NCI-H446 (cell line): ENCODE data around the gene NPDC1.
A peak's percentile ranks its signal among the peaks of the same experiment; 100 is the strongest.

Experiments used
- DNase-seq, 2 experiments: peaks; one replicate each; lab custom pipeline; 2025; lab: John Stamatoyannopoulos, UW

The NPDC1 gene

GRCh38 chr9:137025517-137025966 lies 20.4 kb downstream of the NPDC1 start:
- DNase-seq = no peak

DNA sequence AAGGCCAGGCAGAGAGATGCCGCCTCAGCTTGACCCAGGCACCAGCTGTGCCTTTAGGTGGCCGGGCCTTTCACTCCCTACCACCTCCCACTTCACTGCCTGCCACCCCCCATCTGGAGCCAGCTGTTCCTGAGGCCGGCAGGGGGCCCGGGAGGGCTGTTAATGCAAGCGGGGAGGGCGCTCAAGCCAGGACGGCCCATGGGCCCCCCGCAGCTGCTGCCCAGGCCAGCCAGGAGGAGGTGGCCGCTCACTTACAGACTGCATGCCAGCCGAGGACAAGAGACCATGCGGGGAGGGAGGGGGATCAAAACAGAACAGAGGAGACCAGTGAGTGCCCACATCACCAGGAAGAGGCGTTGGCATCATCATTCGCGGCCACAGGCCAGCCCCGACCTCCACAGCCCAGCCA lies 22.4 kb downstream of the NPDC1 start:
- no peak for DNase-seq

DNA sequence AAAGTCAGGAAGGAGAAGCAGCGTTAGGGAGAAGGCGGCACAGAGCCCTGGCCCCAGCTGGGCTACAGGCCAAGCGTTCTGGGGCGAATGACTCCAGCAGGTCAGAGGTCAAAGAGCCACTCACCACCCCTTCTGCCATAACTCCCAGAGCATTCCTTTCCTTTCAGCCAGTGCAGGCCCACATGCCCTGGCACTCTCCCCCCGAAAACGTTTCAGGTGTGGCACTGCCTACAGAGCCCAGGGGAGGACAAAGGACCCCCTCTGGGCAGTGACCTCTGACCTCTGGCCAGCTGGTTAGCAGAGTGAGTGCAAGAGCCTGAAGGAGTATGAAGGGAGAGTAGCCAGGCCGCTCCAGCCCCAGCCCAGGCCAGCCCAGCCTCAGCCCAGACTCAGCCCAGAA lies 22.8 kb downstream of the NPDC1 start:
- DNase-seq = no peak

DNA sequence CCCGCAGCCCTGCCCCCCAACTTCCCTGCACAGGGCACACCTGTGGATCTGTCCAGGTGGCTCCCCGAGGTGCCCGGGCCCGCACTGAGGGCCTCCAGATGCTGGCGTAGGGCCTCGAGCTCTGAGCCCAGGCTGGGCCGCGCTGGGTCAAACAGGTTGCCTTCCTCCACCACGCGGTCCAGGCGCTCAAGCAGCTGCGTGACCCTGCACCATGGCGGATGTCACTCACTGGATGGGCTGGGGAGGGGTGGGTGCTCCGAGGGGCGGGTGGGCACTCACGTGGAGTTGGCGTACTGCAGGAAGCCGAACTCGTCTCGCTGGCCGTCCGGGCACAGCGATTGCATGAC lies 23.3 kb downstream of the NPDC1 start:
- no peak for DNase-seq

DNA sequence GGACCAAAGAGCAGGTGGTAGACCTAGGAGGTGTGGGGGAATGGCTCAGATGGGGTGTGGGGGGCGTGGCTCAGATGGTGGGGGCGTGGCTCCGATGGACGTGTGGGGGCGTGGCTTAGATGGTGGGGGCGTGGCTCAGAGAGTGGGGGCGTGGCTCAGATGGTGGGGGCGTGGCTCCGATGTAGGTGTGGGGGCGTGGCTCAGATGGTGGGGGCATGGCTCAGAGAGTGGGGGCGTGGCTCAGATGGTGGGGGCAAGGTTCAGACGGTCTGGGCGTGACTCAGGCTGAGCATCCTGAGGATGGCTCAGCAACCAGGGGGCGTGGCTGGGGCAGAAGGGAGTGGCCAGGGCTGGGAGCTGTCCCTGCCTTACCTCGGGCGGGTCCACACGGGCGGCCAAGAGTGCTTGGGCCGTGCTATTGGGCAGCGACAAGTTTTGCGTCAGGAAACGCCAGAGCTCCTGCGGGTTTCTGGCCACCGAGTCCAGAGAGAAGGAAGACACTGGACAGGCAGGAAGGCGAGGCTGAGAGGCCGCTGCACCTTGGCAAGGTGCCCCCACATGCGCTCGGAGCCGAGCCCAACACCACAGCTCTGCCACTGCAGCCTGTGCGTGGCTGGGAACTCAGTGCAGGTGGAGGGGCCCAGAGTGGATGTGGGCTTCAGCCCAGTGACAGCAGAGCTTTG lies 23.9 kb downstream of the NPDC1 start:
- DNase-seq = peak in 1 of 2 experiments; percentile 23

GRCh38 chr9:137021568-137021978 lies 24.4 kb downstream of the NPDC1 start:
- no peak for DNase-seq

GRCh38 chr9:137020771-137021567 lies 25.0 kb downstream of the NPDC1 start:
- no peak for DNase-seq

GRCh38 chr9:137019891-137020683 lies 25.9 kb downstream of the NPDC1 start:
- DNase-seq = no peak

DNA sequence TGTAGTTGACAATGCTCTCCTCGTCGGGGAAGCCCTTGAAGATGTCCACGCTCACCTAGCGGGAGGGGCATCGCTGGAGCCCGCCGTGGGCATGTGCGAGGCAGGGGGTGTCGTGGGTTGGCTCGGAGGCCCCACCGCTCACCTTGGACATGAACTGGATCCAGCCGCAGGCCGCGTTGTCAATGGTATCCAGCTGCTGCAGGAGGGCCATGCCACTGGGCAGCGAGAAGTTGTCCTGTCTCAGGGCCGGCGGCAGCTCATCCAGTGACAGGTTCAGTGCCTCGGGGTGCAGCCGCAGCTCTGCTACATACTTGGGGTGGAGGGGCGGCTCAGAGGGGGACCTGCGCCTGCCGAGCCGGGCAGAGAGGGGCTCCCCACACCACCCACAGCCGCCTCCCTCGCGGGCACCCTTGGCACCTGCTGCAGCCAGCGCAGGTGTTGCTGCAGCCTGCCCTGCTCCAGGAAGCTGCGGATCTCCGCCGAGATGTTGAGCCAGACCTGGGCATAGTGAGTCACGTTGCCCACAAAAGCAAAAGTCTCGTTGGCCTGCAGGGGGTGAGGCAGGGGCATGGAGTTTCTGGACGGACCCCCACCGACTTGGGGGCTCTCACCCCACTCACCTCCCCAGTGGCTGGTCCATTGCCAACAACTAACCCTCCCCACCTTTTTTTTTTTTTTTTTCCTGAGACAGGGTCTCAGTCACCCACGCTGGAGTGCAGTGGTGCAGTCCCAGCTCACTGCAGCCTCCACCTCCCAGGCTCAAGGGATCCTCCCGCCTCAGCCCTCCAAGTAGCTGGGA lies 27.0 kb downstream of the NPDC1 start:
- DNase-seq = no peak

DNA sequence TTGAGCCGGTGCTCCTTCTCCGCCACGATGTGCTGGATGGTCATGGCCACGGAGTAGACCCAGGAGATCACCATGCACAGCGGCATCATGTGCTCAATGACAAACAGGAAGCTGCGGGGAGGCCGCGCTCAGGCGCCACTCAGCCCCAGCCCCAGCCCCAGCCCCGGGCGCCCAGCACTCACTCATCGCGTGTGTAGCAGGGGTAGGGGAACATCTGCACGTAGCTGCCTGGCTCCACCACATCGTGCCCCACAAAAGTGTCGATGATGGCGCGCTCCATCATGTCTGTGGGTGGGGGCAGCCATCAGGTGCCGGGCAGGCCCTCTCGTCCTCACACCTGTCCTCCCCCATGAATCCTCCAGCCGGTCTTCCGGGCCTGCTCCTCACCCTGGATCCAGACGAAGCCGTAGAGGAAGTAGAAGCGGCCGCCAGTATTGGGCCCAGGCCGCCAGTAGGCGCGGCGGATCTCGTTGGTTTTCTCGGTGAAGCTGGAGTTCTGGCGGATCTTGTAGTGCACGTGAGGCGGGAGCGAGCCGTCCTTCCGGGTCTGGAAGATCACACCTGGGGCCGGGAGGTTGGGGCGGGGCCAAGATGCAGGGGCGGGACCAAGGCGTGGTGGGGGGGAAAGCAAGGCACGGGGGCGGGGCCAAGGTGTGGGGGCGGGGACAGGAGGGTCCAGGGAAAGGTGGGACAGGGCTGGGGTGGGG lies 28.0 kb downstream of the NPDC1 start:
- DNase-seq = no peak

DNA sequence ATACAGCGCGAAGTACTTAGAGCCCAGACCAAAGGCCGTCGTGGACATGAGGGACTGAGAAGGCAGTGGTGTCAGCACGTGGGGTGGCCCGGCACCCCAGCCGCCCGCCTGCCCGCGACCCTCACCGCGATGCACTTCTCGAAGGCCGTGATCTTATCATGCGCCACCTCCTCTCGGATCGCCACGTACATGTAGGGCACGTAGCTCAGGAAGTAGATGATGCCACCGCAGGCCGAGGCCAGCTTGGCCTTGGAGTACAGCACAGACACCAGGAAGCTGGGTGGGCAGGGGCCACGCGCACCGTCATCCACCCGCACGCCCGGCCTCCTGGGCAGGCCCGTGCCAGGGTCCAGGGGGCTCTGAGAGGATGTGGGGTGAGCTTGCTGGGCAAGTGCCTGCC lies 28.9 kb downstream of the NPDC1 start:
- DNase-seq = no peak

- DNase-seq = no peak
Observed at GRCh38 chr9:137016436-137016835, 29.5 kb downstream of the NPDC1 start.

- DNase-seq = no peak
Observed at GRCh38 chr9:137015976-137016375, 30.0 kb downstream of the NPDC1 start.

DNA sequence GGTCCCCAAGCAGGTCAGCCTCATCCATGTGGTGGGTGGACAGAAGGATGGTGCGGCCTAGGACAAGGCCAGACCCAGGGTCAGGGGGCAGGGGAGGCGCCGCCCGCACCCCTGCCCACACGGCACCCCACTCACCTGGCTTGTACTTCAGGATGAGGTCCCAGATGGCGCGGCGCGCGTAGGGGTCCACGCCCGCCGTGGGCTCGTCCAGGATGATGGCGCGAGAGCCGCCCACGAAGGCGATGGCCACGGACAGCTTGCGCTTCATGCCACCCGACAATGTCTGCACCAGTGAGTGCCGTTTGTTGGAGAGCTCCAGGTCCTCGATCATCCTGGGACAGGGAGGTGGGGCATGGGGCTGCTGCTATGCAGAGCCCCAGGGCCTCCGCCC lies 30.4 kb downstream of the NPDC1 start:
- no peak for DNase-seq

DNA sequence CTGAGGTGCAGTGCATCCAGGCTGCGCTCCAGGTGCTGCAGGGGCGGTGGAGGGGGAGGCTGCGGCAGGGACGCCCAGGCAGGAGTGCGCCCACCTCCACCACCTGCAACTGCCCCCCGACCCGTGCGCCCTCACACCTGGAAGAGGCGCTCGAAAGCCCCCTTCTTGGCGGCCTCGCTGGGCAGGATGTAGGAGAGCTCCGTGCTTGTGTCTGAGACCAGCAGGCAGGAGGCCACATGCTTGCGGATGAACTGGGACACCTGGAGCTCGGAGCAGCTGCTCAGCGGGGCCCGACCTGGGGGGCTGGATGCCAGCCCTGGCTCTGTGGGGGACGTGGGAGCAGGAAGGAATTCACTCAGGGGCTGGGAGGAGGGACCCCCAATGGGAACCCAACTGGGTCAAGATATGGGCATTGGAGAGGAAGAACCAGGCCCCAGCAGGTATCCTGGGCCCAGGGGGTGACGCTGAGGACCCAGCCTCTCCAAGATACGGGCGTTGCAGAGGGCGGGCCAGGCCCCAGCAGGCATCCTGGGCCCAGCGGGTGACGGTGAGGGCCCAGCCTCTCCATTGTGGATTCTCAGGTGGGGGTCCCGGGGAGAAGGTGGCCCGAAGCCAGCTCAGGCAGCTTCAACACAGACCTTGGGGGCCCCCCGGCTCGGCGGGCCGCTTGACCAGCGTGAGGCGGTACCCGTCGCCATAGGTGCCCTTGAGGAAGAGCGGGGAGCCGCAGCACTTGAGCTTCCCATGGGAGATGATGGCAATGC lies 31.0 kb downstream of the NPDC1 start:
- no peak for DNase-seq

DNA sequence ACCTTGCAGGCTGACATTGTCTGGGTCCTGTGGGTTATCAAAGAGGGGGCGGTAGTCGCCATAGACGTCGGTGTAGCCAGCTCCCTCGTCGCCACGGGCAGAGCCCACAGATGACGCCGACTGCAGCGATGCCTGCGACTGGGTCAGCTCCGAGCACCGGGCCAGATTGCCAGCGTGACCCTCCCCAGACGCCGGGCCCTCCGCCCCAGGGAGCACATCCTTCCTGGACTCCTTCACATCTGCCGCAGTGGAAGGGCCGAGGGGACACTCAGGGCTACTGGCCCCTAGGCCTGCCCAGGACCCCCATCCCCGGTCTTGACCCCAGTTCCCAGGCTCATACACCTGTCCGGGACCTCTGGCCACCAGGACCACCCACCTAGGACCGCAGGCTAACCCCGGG lies 31.8 kb downstream of the NPDC1 start:
- DNase-seq = no peak

DNA sequence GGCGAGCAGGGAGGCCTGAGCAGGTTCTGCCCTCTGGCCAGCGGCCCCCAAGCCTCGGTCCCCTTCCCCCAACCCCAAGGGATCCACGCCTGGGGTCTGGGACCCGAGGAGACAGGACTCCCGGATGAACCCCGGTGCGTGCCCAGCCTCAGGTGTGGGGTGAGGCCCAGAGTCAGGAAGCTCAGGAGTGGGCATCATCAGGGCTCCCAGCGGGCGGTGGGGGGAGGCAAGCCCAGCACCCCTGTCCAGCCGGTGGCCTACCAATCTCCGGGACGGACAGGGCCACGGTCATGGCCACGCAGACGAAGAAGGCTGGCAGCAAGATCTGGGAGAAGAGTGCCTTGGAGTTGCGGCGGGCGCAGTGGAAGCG lies 32.4 kb downstream of the NPDC1 start:
- DNase-seq = no peak

DNA sequence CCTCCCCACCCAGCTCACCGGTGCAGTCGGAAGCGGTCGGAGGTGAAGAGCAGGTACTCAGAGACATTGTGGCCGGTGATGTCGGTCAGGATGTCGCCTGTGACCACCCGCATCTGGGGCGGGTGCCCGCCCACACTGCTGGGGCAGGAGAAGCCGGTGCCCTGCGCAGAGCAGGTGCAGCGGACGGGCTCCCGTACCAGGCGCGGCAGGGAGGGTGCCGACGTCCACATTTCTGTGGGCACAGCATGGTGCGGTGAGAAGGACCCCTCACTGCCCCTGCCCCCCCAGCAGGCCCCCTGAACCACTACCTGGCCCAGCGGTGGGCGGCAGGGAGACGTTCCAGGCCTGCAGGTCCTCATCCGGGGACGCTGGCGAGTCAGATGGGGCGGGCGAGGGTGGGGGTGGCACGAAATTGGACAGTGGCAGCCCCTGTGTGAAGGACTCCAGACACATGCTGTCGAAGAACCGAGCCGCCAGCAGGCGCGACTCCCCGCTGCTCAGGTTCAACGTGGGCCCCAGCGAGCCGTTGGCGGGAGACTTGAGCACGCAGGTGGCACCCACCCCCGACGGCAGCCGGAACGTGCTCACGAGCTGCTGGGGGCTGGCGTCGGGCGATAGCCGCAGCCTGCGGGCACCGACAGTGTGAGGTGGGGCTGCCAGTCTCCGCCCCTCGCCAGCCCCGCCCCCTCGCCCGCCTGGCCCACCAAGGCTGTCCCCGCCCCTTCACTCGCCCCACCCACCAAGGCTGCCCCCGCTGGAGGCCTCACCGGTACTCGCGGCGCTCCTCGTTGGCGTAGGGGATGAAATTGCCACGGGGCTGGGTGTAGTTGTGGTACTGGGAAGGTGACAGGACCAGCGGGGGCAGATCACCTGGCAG lies 33.0 kb downstream of the NPDC1 start:
- no peak for DNase-seq

DNA sequence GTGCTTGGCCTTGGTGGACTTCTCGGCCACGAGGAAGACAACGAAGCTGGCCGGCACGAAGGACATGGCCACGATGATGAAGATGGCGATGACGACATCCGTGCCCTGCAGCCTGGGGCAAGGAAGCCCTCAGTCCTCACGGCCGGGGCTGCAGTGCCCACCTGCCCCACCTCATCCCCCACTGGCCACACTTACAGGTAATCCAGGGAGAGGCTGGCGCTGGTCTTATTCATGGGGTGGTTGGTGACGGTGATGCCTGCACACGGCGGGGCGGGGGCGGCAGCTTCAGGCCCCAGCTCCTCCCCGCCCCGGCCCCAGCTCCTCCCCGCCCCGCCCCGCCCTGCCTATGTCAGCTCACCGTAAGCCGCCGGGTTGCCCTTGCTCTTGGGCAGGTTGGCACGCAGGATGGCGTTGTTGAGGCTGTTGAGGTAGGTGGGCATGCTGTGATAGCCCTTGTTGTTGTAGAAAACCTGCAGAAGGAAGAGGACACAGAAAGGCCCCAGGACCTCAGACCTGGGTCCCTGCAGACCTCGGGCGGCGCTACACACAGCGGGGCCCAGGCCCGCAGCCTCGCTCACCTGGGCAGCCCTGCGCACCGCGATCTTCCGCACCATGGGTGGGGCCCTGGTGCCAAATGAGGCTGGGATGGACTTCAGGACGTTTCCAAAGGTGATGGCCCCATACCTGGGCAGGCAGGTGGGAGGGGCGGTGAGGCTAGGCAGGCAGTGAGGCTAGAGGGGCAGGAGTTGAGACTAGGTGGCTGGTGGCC lies 33.9 kb downstream of the NPDC1 start:
- no peak for DNase-seq
